Loucy (cell line): ENCODE measurements around the gene HAUS8.

Source experiments
- EZH2phosphoT487 ChIP-seq: fragments of 200-600 bp; IDR thresholded peaks from 2 replicates; pipeline ENCODE4 v1.6.1; 2018; ENCODE audit warnings: antibody characterized with exemption, mild to moderate bottlenecking, moderate library complexity, borderline replicate concordance
- TF ChIP-seq, protein P1 (sequence below): fragments of 200-600 bp; sonication (generic); conservative IDR thresholded peaks from 2 replicates; pipeline ENCODE4 v1.5.1; 2014; ENCODE audit warnings: mild to moderate bottlenecking, antibody characterized with exemption, low read length

DNA sequence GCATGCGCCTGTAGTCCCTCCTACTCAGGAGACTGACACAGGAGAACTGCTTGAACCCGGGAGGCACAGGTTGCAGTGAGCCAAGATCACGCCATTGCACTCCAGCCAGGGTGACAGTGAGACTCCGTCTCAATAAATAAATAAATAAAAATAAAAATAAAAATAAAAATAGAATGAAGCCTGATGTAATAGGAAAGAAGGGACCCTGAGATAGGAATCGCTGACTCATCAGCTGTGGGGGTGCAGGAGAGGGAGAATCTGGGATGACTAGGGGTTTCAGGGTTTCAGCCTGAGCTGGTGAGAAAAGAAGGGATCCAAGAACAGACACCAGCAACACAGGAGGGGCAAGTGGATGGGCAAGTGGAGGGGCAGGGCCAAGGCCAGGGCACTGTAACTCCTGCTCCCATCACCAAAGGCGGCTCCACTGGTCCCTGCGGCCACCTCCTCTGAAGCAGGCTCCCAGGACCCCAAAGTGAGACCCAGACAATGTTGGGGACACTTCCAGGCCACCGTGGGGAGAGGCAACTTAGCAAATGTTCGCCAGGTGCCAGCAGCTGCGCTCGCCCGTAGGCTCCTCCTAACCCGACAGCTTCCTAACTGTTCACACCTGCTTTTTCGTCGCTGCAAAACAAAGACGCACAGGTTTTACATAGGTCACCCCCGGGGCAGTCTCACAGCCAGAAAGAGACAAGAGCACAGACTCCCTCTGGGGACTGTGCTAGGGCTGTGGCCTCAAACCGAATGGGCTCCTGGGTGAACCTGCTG is 1.2 kb downstream of the HAUS8 start:
- no peak for TF ChIP-seq EZH2phosphoT487
- TF ChIP-seq, protein P1, sequence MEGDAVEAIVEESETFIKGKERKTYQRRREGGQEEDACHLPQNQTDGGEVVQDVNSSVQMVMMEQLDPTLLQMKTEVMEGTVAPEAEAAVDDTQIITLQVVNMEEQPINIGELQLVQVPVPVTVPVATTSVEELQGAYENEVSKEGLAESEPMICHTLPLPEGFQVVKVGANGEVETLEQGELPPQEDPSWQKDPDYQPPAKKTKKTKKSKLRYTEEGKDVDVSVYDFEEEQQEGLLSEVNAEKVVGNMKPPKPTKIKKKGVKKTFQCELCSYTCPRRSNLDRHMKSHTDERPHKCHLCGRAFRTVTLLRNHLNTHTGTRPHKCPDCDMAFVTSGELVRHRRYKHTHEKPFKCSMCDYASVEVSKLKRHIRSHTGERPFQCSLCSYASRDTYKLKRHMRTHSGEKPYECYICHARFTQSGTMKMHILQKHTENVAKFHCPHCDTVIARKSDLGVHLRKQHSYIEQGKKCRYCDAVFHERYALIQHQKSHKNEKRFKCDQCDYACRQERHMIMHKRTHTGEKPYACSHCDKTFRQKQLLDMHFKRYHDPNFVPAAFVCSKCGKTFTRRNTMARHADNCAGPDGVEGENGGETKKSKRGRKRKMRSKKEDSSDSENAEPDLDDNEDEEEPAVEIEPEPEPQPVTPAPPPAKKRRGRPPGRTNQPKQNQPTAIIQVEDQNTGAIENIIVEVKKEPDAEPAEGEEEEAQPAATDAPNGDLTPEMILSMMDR = no peak
